HEK293 (cell line): ENCODE data around the gene CCND1.

Experiments
- CTCF ChIA-PET: fragments of 350-600 bp; formaldehyde crosslinking; extraction: SDS; loops from one replicate; lab custom pipeline; 2021; ENCODE audit warnings: antibody characterized with exemption; lab: Yijun Ruan, JAX
- POLR2A ChIA-PET: fragments of 300-600 bp; formaldehyde crosslinking; extraction: SDS; loops from one replicate; lab custom pipeline; 2020; ENCODE audit warnings: antibody characterized with exemption, inconsistent platforms; lab: Yijun Ruan, JAX
- H3K27ac ChIP-seq: fragments of 200-500 bp; sonication (Bioruptor generic); 2 replicates; pipeline ENCODE4 v1.5.1; 2014; ENCODE audit warnings: low read depth, low read length, control low read depth, inconsistent platforms; ENCODE audit errors: extremely low read depth
- H3K36me3 ChIP-seq, 2 experiments: fragments of 200-500 bp in 1 of 2; sonication (Bioruptor generic) in 1 of 2; 1 replicate in 1 of 2; 2 replicates in 1 of 2; pipeline ENCODE4 v1.5.1; 2014 to 2017; ENCODE audit warnings: inconsistent platforms in 2 of 2, low read length in 2 of 2; ENCODE audit not compliant: control insufficient read depth in 2 of 2, insufficient read depth in 1 of 2
- H3K4me1 ChIP-seq: fragments of 200-500 bp; sonication (Bioruptor generic); 2 replicates; pipeline ENCODE4 v1.5.1; 2014; ENCODE audit warnings: mild to moderate bottlenecking, low read length, inconsistent platforms; ENCODE audit not compliant: control insufficient read depth, insufficient read depth
- H3K4me3 ChIP-seq: 2 replicates; pipeline ENCODE4 v1.5.1; 2011; ENCODE audit warnings: low read depth, mild to moderate bottlenecking, control low read depth, low read length, moderate library complexity
- H3K9me3 ChIP-seq: fragments of 200-500 bp; sonication (Bioruptor generic); 2 replicates; pipeline ENCODE4 v1.5.1; 2014; ENCODE audit warnings: low read depth, low read length, inconsistent platforms; ENCODE audit not compliant: control insufficient read depth, insufficient read depth
- FEZF1 ChIP-seq: fragments of 450-650 bp; formaldehyde crosslinking; IDR thresholded peaks from 2 replicates; pipeline ENCODE4 v1.5.1; 2016; ENCODE audit warnings: missing biosample characterization, missing genetic modification characterization
- GFI1B ChIP-seq: fragments of 450-650 bp; formaldehyde crosslinking; IDR thresholded peaks from 2 replicates; pipeline ENCODE4 v1.5.1; 2016; ENCODE audit warnings: missing biosample characterization, missing genetic modification characterization
- GLI2 ChIP-seq: fragments of 450-650 bp; formaldehyde crosslinking; IDR thresholded peaks from 2 replicates; pipeline ENCODE4; 2017; ENCODE audit warnings: missing biosample characterization, missing genetic modification characterization, low read depth, borderline replicate concordance
- GLI4 ChIP-seq: fragments of 450-650 bp; formaldehyde crosslinking; IDR thresholded peaks from 2 replicates; pipeline ENCODE4 v1.5.1; 2016; ENCODE audit warnings: missing biosample characterization, missing genetic modification characterization
- GLIS2 ChIP-seq: fragments of 450-650 bp; formaldehyde crosslinking; IDR thresholded peaks from 2 replicates; pipeline ENCODE4 v1.5.1; 2016; ENCODE audit warnings: missing biosample characterization, missing genetic modification characterization
- KLF1 ChIP-seq: fragments of 450-650 bp; formaldehyde crosslinking; IDR thresholded peaks from 2 replicates; pipeline ENCODE4 v1.5.1; 2016; ENCODE audit warnings: missing biosample characterization, missing genetic modification characterization
- MZF1 ChIP-seq: fragments of 450-650 bp; formaldehyde crosslinking; IDR thresholded peaks from 2 replicates; pipeline ENCODE4 v1.5.1; 2017; ENCODE audit warnings: missing biosample characterization, missing genetic modification characterization, borderline replicate concordance
- WT1 ChIP-seq: fragments of 450-650 bp; formaldehyde crosslinking; IDR thresholded peaks from 2 replicates; pipeline ENCODE4 v1.5.1; 2016; ENCODE audit warnings: missing biosample characterization, missing genetic modification characterization
- ZBTB17 ChIP-seq: fragments of 450-650 bp; formaldehyde crosslinking; IDR thresholded peaks from 2 replicates; pipeline ENCODE4 v1.5.1; 2016; ENCODE audit warnings: missing biosample characterization, missing genetic modification characterization
- ZBTB49 ChIP-seq: fragments of 450-650 bp; formaldehyde crosslinking; IDR thresholded peaks from 2 replicates; pipeline ENCODE4 v1.5.1; 2016; ENCODE audit warnings: missing biosample characterization, missing genetic modification characterization, low read depth
- ZFP3 ChIP-seq: fragments of 450-650 bp; formaldehyde crosslinking; IDR thresholded peaks from 2 replicates; pipeline ENCODE4 v1.5.1; 2016; ENCODE audit warnings: low read depth, missing biosample characterization, missing genetic modification characterization
- ZNF140 ChIP-seq: fragments of 450-650 bp; formaldehyde crosslinking; IDR thresholded peaks from 2 replicates; pipeline ENCODE4 v1.5.1; 2016; ENCODE audit warnings: missing biosample characterization, missing genetic modification characterization
- ZNF169 ChIP-seq: fragments of 450-650 bp; formaldehyde crosslinking; IDR thresholded peaks from 2 replicates; pipeline ENCODE4 v1.5.1; 2016; ENCODE audit warnings: missing biosample characterization, missing genetic modification characterization
- ZNF18 ChIP-seq: fragments of 450-650 bp; formaldehyde crosslinking; IDR thresholded peaks from 2 replicates; pipeline ENCODE4 v1.5.1; 2016; ENCODE audit warnings: missing biosample characterization, missing genetic modification characterization
- ZNF2 ChIP-seq: fragments of 450-650 bp; formaldehyde crosslinking; IDR thresholded peaks from 2 replicates; pipeline ENCODE4 v1.5.1; 2016; ENCODE audit warnings: missing biosample characterization, missing genetic modification characterization
- ZNF211 ChIP-seq: fragments of 450-650 bp; formaldehyde crosslinking; IDR thresholded peaks from 2 replicates; pipeline ENCODE4 v1.5.1; 2016; ENCODE audit warnings: low read depth, missing biosample characterization, missing genetic modification characterization
- ZNF214 ChIP-seq: fragments of 450-650 bp; formaldehyde crosslinking; IDR thresholded peaks from 2 replicates; pipeline ENCODE4 v1.5.1; 2017; ENCODE audit warnings: missing biosample characterization, mild to moderate bottlenecking, missing genetic modification characterization, borderline replicate concordance
- ZNF302 ChIP-seq: fragments of 450-650 bp; formaldehyde crosslinking; IDR thresholded peaks from 2 replicates; pipeline ENCODE4 v1.5.1; 2016; ENCODE audit warnings: missing biosample characterization, missing genetic modification characterization, low read depth
- ZNF394 ChIP-seq: fragments of 450-650 bp; formaldehyde crosslinking; IDR thresholded peaks from 2 replicates; pipeline ENCODE4 v1.5.1; 2016; ENCODE audit warnings: missing biosample characterization, missing genetic modification characterization, mild to moderate bottlenecking, moderate library complexity, borderline replicate concordance
- ZNF433 ChIP-seq: fragments of 450-650 bp; formaldehyde crosslinking; IDR thresholded peaks from 2 replicates; pipeline ENCODE4 v1.5.1; 2016; ENCODE audit warnings: missing biosample characterization, missing genetic modification characterization, low read depth
- ZNF48 ChIP-seq: fragments of 450-650 bp; formaldehyde crosslinking; IDR thresholded peaks from 2 replicates; pipeline ENCODE4 v1.5.1; 2016; ENCODE audit warnings: missing biosample characterization, missing genetic modification characterization
- ZNF501 ChIP-seq: fragments of 450-650 bp; formaldehyde crosslinking; IDR thresholded peaks from 2 replicates; pipeline ENCODE4 v1.5.1; 2016; ENCODE audit warnings: missing biosample characterization, missing genetic modification characterization
- ZNF571 ChIP-seq: fragments of 450-650 bp; formaldehyde crosslinking; IDR thresholded peaks from 2 replicates; pipeline ENCODE4 v1.5.0; 2017; ENCODE audit warnings: missing biosample characterization, missing genetic modification characterization
- ZNF600 ChIP-seq: fragments of 450-650 bp; formaldehyde crosslinking; IDR thresholded peaks from 2 replicates; pipeline ENCODE4 v1.5.1; 2016; ENCODE audit warnings: missing biosample characterization, missing genetic modification characterization
- ZNF629 ChIP-seq: fragments of 450-650 bp; formaldehyde crosslinking; IDR thresholded peaks from 2 replicates; pipeline ENCODE4 v1.5.1; 2017; ENCODE audit warnings: missing biosample characterization, missing genetic modification characterization
- ZNF654 ChIP-seq: fragments of 450-650 bp; formaldehyde crosslinking; IDR thresholded peaks from 2 replicates; pipeline ENCODE4 v1.5.1; 2016; ENCODE audit warnings: low read depth, missing biosample characterization, missing genetic modification characterization
- ZNF660 ChIP-seq: fragments of 450-650 bp; IDR thresholded peaks from 2 replicates; pipeline ENCODE4 v1.5.1; 2018; ENCODE audit warnings: missing biosample characterization, mild to moderate bottlenecking, missing genetic modification characterization
- ZNF701 ChIP-seq: fragments of 450-650 bp; formaldehyde crosslinking; IDR thresholded peaks from 2 replicates; pipeline ENCODE4 v1.5.1; 2016; ENCODE audit warnings: missing biosample characterization, missing genetic modification characterization
- TF ChIP-seq, protein P1 (sequence below): fragments of 450-650 bp; formaldehyde crosslinking; IDR thresholded peaks from 2 replicates; pipeline ENCODE4; 2016; ENCODE audit warnings: missing biosample characterization, missing genetic modification characterization

Gene CCND1

GRCh38 chr11:69592986-69593650 is 47.8 kb upstream of the CCND1 start (continued):
- TF ChIP-seq ZNF394 (tag by site-specific recombination) (no peak), ZNF2 (tag by site-specific recombination) (no peak), ZNF660 (tag by site-specific recombination) (no peak)

DNA sequence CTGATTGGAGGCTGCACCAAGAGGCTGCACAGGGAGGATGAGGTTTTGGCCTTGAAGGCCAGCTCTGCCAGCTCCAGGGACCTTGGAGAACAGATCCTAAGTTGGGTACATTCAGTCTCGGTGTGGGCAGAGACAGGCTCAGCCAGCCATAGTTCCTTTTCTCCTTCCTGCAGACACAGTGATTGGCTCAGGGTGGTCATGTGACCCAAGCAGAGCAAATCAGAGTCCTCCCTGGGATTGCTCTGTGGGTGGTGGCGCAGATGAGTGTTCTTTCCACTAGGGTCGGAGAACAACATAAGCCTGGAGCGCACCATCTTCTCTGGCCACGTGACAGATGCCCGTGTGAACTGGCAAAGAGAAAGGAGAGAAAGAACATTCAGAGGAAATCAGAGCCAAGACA is 47.1 kb upstream of the CCND1 start:
- ChIA-PET POLR2A (no interaction called here), CTCF (no interaction called here)
- H3K4me1 ChIP-seq, result no peaks in the 10 kb centered on the region
- no peak overlapping the region for H3K4me3 ChIP-seq
- H3K36me3 ChIP-seq, result no peaks in the 10 kb centered on the region
- H3K27ac ChIP-seq, result no peak overlapping the region
- TF ChIP-seq ZNF629 (tag by site-specific recombination), result no peak
- TF ChIP-seq ZNF571 (tag by site-specific recombination), result no peak
- TF ChIP-seq ZNF654 (tag by site-specific recombination), result no peak
- TF ChIP-seq ZNF48 (tag by site-specific recombination), result no peak
- no peak for TF ChIP-seq WT1 (tag by site-specific recombination)
- TF ChIP-seq ZNF169 (tag by site-specific recombination), result no peak
- TF ChIP-seq GLI4, result no peak
- no peak for TF ChIP-seq FEZF1 (tag by site-specific recombination)
- TF ChIP-seq ZFP3, result no peak
- TF ChIP-seq, protein P1, sequence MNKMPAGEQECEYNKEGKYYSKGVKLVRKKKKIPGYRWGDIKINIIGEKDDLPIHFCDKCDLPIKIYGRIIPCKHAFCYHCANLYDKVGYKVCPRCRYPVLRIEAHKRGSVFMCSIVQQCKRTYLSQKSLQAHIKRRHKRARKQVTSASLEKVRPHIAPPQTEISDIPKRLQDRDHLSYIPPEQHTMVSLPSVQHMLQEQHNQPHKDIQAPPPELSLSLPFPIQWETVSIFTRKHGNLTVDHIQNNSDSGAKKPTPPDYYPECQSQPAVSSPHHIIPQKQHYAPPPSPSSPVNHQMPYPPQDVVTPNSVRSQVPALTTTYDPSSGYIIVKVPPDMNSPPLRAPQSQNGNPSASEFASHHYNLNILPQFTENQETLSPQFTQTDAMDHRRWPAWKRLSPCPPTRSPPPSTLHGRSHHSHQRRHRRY (tag by site-specific recombination), result no peak
- TF ChIP-seq ZNF211, result no peak
- TF ChIP-seq ZNF501 (tag by site-specific recombination), result no peak
- TF ChIP-seq ZNF140 (tag by site-specific recombination), result no peak
- no peak for TF ChIP-seq ZNF18 (tag by site-specific recombination)
- TF ChIP-seq KLF1 (tag by site-specific recombination), result no peak
- no peak for TF ChIP-seq ZBTB17
- no peak for TF ChIP-seq ZNF701 (tag by site-specific recombination)
- no peak for TF ChIP-seq ZNF433 (tag by site-specific recombination)
- TF ChIP-seq, all 188 proteins: peak for 0
- no peaks in the 10 kb centered on the region for H3K9me3 ChIP-seq

DNA sequence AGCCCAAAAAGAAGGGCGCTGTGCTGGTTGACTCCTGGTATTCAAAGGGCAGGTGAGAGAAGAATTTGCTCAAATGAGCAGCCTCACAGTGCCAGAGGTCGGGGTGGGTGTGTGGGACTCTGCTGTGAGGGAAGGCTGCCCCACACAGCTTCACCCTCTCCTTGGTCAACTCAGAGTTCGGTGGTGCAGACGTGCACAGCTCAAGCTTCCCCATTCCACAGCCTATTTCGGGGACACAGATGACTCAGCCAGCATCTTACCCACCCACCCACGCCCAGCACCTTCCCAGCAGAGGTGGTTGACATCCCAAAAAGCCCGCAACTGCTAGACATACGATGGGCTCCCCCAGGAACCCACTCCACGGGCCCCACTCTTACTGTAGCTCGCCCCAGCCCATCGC is 46.5 kb upstream of the CCND1 start:
- Histone ChIP-seq H3K9me3 (no peaks in the 10 kb centered on the region), H3K4me3 (no peak overlapping the region), H3K36me3 (no peaks in the 10 kb centered on the region), H3K4me1 (no peaks in the 10 kb centered on the region), H3K27ac (no peak overlapping the region)
- ChIA-PET CTCF (no interaction called here), POLR2A (no interaction called here)
- TF ChIP-seq ZBTB49 (tag by site-specific recombination) (no peak), ZNF501 (tag by site-specific recombination) (no peak), ZNF302 (tag by site-specific recombination) (no peak), ZNF600 (tag by site-specific recombination) (no peak), MZF1 (tag by site-specific recombination) (no peak), GLI2 (no peak), GLIS2 (tag by site-specific recombination) (no peak), GFI1B (no peak), ZNF214 (tag by site-specific recombination) (no peak)
